SU-DHL-6 (cell line): Measurements from ENCODE around the gene ANKRD13C.

Experiments
- H2AFZ ChIP-seq: fragments of 200-600 bp; sonication (generic); 2 replicates; pipeline ENCODE4 v1.6.1; 2014; ENCODE audit warnings: low read depth, mild to moderate bottlenecking, moderate library complexity, mixed read lengths, antibody characterized with exemption, low read length; ENCODE audit not compliant: severe bottlenecking
- H3F3A ChIP-seq: fragments of 200-600 bp; shearing (Covaris generic); 2 replicates; pipeline ENCODE4 v1.6.0; 2016; ENCODE audit warnings: antibody characterized with exemption, mild to moderate bottlenecking; ENCODE audit not compliant: insufficient read depth
- H3K27ac ChIP-seq: fragments of 200-600 bp; sonication (generic); 2 replicates; pipeline ENCODE4 v1.5.1; 2016; ENCODE audit warnings: low read depth, mild to moderate bottlenecking, low read length, moderate library complexity, mixed read lengths
- H3K27me3 ChIP-seq: fragments of 200-600 bp; sonication (generic), shearing (Covaris generic); 2 replicates; pipeline ENCODE4 v1.6.0; 2014; ENCODE audit warnings: mild to moderate bottlenecking, low read length
- H3K36me3 ChIP-seq: fragments of 200-600 bp; sonication (generic); 2 replicates; pipeline ENCODE4 v1.6.1; 2014; ENCODE audit warnings: mild to moderate bottlenecking, low read length, mixed read lengths
- H3K4me2 ChIP-seq: fragments of 300-600, 200-600 bp; shearing (Covaris generic), sonication (generic); 2 replicates; pipeline ENCODE4 v1.6.0; 2014; ENCODE audit warnings: low read length, low read depth, mild to moderate bottlenecking; ENCODE audit not compliant: poor library complexity, severe bottlenecking
- H3K4me3 ChIP-seq: fragments of 200-600 bp; sonication (generic); 2 replicates; pipeline ENCODE4 v1.5.1; 2014; ENCODE audit warnings: antibody characterized with exemption, low read length, mild to moderate bottlenecking, mixed read lengths; ENCODE audit not compliant: insufficient read depth, poor library complexity, severe bottlenecking
- H3K79me2 ChIP-seq: fragments of 200-600 bp; sonication (generic); 2 replicates; pipeline ENCODE4 v1.6.1; 2014; ENCODE audit warnings: mild to moderate bottlenecking, low read length, moderate library complexity; ENCODE audit not compliant: insufficient read depth
- H3K9ac ChIP-seq: fragments of 200-600 bp; sonication (generic); 2 replicates; pipeline ENCODE4 v1.7.0; 2014; ENCODE audit warnings: mild to moderate bottlenecking, low read length
- H3K9me2 ChIP-seq: fragments of 200-600 bp; sonication (generic); replicated peaks from 2 replicates; pipeline ENCODE4 v1.6.1; 2014; ENCODE audit warnings: low read length; ENCODE audit not compliant: insufficient read depth
- H3K9me3 ChIP-seq: fragments of 200-600 bp; sonication (generic); 2 replicates; pipeline ENCODE4 v1.6.1; 2014; ENCODE audit warnings: low read length, mixed read lengths; ENCODE audit not compliant: insufficient read depth
- H4K20me1 ChIP-seq: fragments of 200-600 bp; sonication (generic); 2 replicates; pipeline ENCODE4 v1.6.1; 2014; ENCODE audit warnings: low read depth, mild to moderate bottlenecking, antibody characterized with exemption, low read length, moderate library complexity, mixed read lengths
- CTCF ChIP-seq: fragments of 200-600 bp; sonication (generic); IDR thresholded peaks from one replicate; pipeline ENCODE4 v1.5.1; 2017; ENCODE audit warnings: antibody characterized with exemption, mild to moderate bottlenecking, low read length, moderate library complexity; ENCODE audit not compliant: insufficient read depth, poor library complexity, severe bottlenecking
- EZH2phosphoT487 ChIP-seq: fragments of 200-600 bp; sonication (generic), shearing (Covaris generic); conservative IDR thresholded peaks from 2 replicates; pipeline ENCODE4 v1.6.1; 2018; ENCODE audit warnings: mild to moderate bottlenecking, antibody characterized with exemption, low read length, moderate library complexity, mixed read lengths

Gene ANKRD13C

GRCh38 chr1:70331962-70332361, 22.6 kb downstream of the ANKRD13C start:
- no peaks in the 10 kb centered on the region for H3K9me2 ChIP-seq
- H4K20me1 ChIP-seq, result no peaks in the 10 kb centered on the region

GRCh38 chr1:70327306-70328076, 27.0 kb downstream of the ANKRD13C start:
- Histone ChIP-seq H3K9ac (no peak overlapping the region), H3K79me2 (peaks cover 32% of the 10 kb centered on the region)

More at GRCh38 chr1:70331962-70332361, 22.6 kb downstream of the ANKRD13C start:
- H3K9ac ChIP-seq, result no peak overlapping the region
- H2AFZ ChIP-seq, result no peak overlapping the region
- peaks cover 35% of the 10 kb centered on the region; the same call in 1 of the 2 replicates for H3K79me2 ChIP-seq
- no peak overlapping the region for H3K4me3 ChIP-seq
- no peak overlapping the region for H3K27ac ChIP-seq
- H3K9me3 ChIP-seq, result no peaks in the 10 kb centered on the region
- no peaks in the 10 kb centered on the region for H3F3A ChIP-seq
- TF ChIP-seq EZH2phosphoT487 (no peak), CTCF (no peak)
- H3K36me3 ChIP-seq, result peaks cover 3% of the 10 kb centered on the region; the same call in 1 of the 2 replicates
- no peaks in the 10 kb centered on the region for H3K27me3 ChIP-seq
- no peak overlapping the region for H3K4me2 ChIP-seq

GRCh38 chr1:70324683-70325082, 29.8 kb downstream of the ANKRD13C start:
- H3K9me3 ChIP-seq, result no peaks in the 10 kb centered on the region
- no peak overlapping the region for H3K4me3 ChIP-seq
- H3K9me2 ChIP-seq, result no peaks in the 10 kb centered on the region
- H3K9ac ChIP-seq, result no peak overlapping the region
- H3K4me2 ChIP-seq, result no peak overlapping the region
- peaks cover 54% of the 10 kb centered on the region for H3K79me2 ChIP-seq
- H3K27me3 ChIP-seq, result no peaks in the 10 kb centered on the region
- H2AFZ ChIP-seq, result no peak overlapping the region
- no peaks in the 10 kb centered on the region for H4K20me1 ChIP-seq
- no peak for TF ChIP-seq EZH2phosphoT487
- no peak for TF ChIP-seq CTCF
- H3K36me3 ChIP-seq, result peaks cover 14% of the 10 kb centered on the region; the same call in 1 of the 2 replicates
- no peaks in the 10 kb centered on the region for H3F3A ChIP-seq
- H3K27ac ChIP-seq, result no peak overlapping the region

More at GRCh38 chr1:70327306-70328076, 27.0 kb downstream of the ANKRD13C start:
- Histone ChIP-seq H3K9me3 (no peaks in the 10 kb centered on the region), H2AFZ (no peak overlapping the region), H3K9me2 (no peaks in the 10 kb centered on the region), H3K27me3 (no peaks in the 10 kb centered on the region), H3K4me3 (no peak overlapping the region), H4K20me1 (no peaks in the 10 kb centered on the region), H3F3A (no peaks in the 10 kb centered on the region), H3K4me2 (no peak overlapping the region), H3K36me3 (peaks cover 11% of the 10 kb centered on the region; the same call in 1 of the 2 replicates), H3K27ac (no peak overlapping the region)
- no peak for TF ChIP-seq CTCF
- TF ChIP-seq EZH2phosphoT487, result no peak
